Measurements from ENCODE around the gene APOC3. TPM values are rescaled to one million over a fixed set of nuclear protein-coding genes. Genes with fewer than 3 reads are reported as not detected.
A peak's percentile ranks its signal among the peaks of the same experiment; 100 is the strongest.

Gene APOC3
- total and polyA plus RNA-seq, 9 of the 15 experiments (the other 6 are each of a cell fraction or from before 2014, with no cell fraction given), result 1.1 TPM; not detected in 8

GRCh38 chr11:116840224-116840745, 10.6 kb downstream of the APOC3 start (continued):
- TF ChIP-seq, protein P1, sequence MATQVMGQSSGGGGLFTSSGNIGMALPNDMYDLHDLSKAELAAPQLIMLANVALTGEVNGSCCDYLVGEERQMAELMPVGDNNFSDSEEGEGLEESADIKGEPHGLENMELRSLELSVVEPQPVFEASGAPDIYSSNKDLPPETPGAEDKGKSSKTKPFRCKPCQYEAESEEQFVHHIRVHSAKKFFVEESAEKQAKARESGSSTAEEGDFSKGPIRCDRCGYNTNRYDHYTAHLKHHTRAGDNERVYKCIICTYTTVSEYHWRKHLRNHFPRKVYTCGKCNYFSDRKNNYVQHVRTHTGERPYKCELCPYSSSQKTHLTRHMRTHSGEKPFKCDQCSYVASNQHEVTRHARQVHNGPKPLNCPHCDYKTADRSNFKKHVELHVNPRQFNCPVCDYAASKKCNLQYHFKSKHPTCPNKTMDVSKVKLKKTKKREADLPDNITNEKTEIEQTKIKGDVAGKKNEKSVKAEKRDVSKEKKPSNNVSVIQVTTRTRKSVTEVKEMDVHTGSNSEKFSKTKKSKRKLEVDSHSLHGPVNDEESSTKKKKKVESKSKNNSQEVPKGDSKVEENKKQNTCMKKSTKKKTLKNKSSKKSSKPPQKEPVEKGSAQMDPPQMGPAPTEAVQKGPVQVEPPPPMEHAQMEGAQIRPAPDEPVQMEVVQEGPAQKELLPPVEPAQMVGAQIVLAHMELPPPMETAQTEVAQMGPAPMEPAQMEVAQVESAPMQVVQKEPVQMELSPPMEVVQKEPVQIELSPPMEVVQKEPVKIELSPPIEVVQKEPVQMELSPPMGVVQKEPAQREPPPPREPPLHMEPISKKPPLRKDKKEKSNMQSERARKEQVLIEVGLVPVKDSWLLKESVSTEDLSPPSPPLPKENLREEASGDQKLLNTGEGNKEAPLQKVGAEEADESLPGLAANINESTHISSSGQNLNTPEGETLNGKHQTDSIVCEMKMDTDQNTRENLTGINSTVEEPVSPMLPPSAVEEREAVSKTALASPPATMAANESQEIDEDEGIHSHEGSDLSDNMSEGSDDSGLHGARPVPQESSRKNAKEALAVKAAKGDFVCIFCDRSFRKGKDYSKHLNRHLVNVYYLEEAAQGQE (IDR thresholded peaks at IDR 0.05; ENCODE audit: borderline replicate concordance), result peak; percentile 13; the same call in 1 of the 2 replicates
- TF ChIP-seq, protein P1 (CRISPR knock-in tag; IDR thresholded peaks at IDR 0.05; ENCODE audit: low read depth), result no peak
- no peak for TF ChIP-seq ZNF445 (CRISPR knock-in tag; IDR thresholded peaks at IDR 0.05; ENCODE audit: low read depth)
- peak in 1 of 2 experiments; percentile 42; a peak in 2 of 4 replicates for TF ChIP-seq RAD21 (CRISPR knock-in tag; conservative IDR thresholded peaks at IDR 0.05 in 1 of 2, IDR thresholded peaks at IDR 0.05 in 1 of 2)

Data from K562 (cell line).